LNCAP (cell line): ENCODE data around the gene KRTAP29-1.
"Not testable (repeated sequence)": the region's sequence is repeated elsewhere in the genome, so short reads cannot be mapped to it uniquely, and the experiment has no call there.

ENCODE experiments used
- CTCF ChIP-seq: fragments of 450-650 bp; IDR thresholded peaks from 2 replicates; pipeline ENCODE4 v1.5.1; 2017; ENCODE audit warnings: mild to moderate bottlenecking

KRTAP29-1 gene

GRCh38 chr17:41301916-41302901 lies at the start of gene KRTAP29-1:
Gene KRTAP29-1, minus strand, starts transcription at chr17:41302851. Its CDS starts 0 bp downstream, at chr17:41302851.
- TF ChIP-seq CTCF: no peak

- TF ChIP-seq CTCF: no peak
Observed at GRCh38 chr17:41351177-41351576, 48.5 kb upstream of the KRTAP29-1 start.

- TF ChIP-seq CTCF: not testable (repeated sequence)
Observed at GRCh38 chr17:41350381-41350878, 47.8 kb upstream of the KRTAP29-1 start, which contains the start of gene KRT33A. Gene KRT33A, minus strand, starts transcription at chr17:41350828. Its CDS starts 61 bp downstream, at chr17:41350767.

- TF ChIP-seq CTCF: no peak
Observed at GRCh38 chr17:41347869-41348760, 45.5 kb upstream of the KRTAP29-1 start.

GRCh38 chr17:41345992-41346391 lies 43.3 kb upstream of the KRTAP29-1 start:
- no peak for TF ChIP-seq CTCF

GRCh38 chr17:41343029-41343428 lies 40.4 kb upstream of the KRTAP29-1 start:
- no peak for TF ChIP-seq CTCF
